Gastroesophageal sphincter (tissue), 4 donors: ENCODE measurements around the gene DUS1L. TPM values are rescaled to one million over a fixed set of nuclear protein-coding genes. Genes with fewer than 3 reads are reported as not detected.

Source experiments
- ATAC-seq: fragments of 150-250 bp; one replicate; pipeline ENCODE4 v1.9.1; 2016; ENCODE audit warnings: mild to moderate bottlenecking, moderate library complexity
- H3K27ac ChIP-seq, 4 donors: fragments of 200-600 bp; sonication (generic) in 3 of 4; 1 replicate in 3 of 4; 2 replicates in 1 of 4; pipeline ENCODE4 v1.5.1; 2016 to 2019
- H3K27me3 ChIP-seq: fragments of 200-600 bp; sonication (generic); one replicate; pipeline ENCODE4 v1.5.1; 2019
- H3K36me3 ChIP-seq, 2 donors: fragments of 200-600 bp; sonication (generic); one replicate each; pipeline ENCODE4 v1.5.1; 2019; ENCODE audit warnings: control low read depth in 1 of 2
- H3K4me1 ChIP-seq, 3 donors: fragments of 200-600 bp; sonication (generic); 1 replicate in 2 of 3; 2 replicates in 1 of 3; pipeline ENCODE4 v1.5.1; 2016 to 2019; ENCODE audit warnings: control low read depth in 2 of 3
- H3K4me3 ChIP-seq, 2 donors: fragments of 200-600 bp; sonication (generic); one replicate each; pipeline ENCODE4 v1.5.1; 2019; ENCODE audit warnings: mild to moderate bottlenecking in 1 of 2, moderate library complexity in 1 of 2
- H3K9me3 ChIP-seq, 3 donors: fragments of 200-600 bp; sonication (generic); one replicate each; pipeline ENCODE4 v1.5.1; 2017 to 2019; ENCODE audit warnings: control low read depth in 2 of 3
- EP300 ChIP-seq: sonication (generic); formaldehyde crosslinking; IDR thresholded peaks from one replicate; pipeline ENCODE4 v1.6.1; 2017; ENCODE audit warnings: antibody characterized with exemption, mild to moderate bottlenecking
- POLR2A ChIP-seq, 2 donors: fragments of 450-650 bp; IDR thresholded peaks; one replicate each; pipeline ENCODE4 v1.6.1; 2017; ENCODE audit warnings: antibody characterized with exemption in 2 of 2, mild to moderate bottlenecking in 2 of 2, moderate library complexity in 1 of 2
- POLR2AphosphoS5 ChIP-seq: sonication (generic); formaldehyde crosslinking; IDR thresholded peaks from one replicate; pipeline ENCODE4 v1.6.1; 2017; ENCODE audit warnings: antibody characterized with exemption
- WGBS, 2 donors: methylation state at CpG; one replicate each; pipeline ENCODE4 v1.1.5; 2018; ENCODE audit warnings: low coverage in 1 of 2; 5-methylcytosine and 5-hydroxymethylcytosine counted together
- total RNA-seq, 4 donors: library from RNA; depleted of rRNA; stranded (reverse); fragments of >200 nt; gene quantifications; one replicate each; pipeline ENCODE4 v1.1.0, GENCODE V29; 2016
- TF ChIP-seq, protein P1 (sequence below), 4 experiments: fragments of 200-600 bp in 2 of 4; fragments of 450-650 bp in 2 of 4; sonication (generic) in 1 of 4; IDR thresholded peaks; one replicate each; pipeline ENCODE4 v1.5.1; 2017 to 2019; ENCODE audit warnings: antibody characterized with exemption in 4 of 4, mild to moderate bottlenecking in 2 of 4, moderate library complexity in 2 of 4

The DUS1L gene
- total RNA-seq, 4 donors from 2014 or later, result 35.8 to 62.8 (median 52.9) TPM

DNA sequence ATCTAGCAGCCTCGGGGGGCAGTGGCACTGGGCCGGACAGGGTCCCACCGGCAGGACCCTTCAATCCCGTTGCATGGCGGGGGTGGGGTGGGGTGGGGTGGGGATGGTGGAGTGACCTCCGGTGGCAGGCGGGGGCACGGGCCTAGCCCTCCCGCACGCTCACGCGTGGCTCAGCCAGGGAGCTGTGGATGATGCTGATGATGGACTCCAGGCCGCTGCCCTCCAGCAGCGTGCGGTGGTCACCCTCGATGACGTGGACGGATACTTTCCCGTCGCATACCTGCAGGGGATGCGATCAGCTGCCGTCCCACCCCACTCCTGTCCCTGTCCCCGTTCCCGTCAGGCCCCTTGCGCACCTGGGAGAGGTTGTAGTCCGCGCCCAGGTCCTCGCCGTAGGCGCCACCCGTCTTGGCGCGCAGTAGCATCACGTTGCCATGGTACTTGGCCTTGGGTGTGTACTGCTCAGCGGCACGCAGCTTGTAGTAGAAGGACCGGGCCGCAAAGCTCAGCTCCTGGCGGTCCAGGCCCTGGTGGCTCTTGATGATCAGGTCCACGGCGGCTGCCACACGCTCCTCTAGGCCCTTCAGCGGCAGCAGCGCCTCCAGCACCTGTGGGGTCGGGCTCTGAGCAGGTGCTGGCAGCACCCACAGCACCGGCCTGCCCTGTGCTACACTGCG lies 13.5 kb upstream of the DUS1L start:
- WGBS, 2 donors, result 93% methylated on average over 3 of the region's 47 CpGs; no CpG with 5 or more reads in 1 of the 2 donors
- ATAC-seq, result no peak
- no peaks in the 10 kb centered on the region for H3K4me1 ChIP-seq

GRCh38 chr17:82078433-82078832 lies 12.8 kb upstream of the DUS1L start:
- no peak for TF ChIP-seq POLR2A (IDR thresholded peaks at IDR 0.05)
- TF ChIP-seq, protein P1, sequence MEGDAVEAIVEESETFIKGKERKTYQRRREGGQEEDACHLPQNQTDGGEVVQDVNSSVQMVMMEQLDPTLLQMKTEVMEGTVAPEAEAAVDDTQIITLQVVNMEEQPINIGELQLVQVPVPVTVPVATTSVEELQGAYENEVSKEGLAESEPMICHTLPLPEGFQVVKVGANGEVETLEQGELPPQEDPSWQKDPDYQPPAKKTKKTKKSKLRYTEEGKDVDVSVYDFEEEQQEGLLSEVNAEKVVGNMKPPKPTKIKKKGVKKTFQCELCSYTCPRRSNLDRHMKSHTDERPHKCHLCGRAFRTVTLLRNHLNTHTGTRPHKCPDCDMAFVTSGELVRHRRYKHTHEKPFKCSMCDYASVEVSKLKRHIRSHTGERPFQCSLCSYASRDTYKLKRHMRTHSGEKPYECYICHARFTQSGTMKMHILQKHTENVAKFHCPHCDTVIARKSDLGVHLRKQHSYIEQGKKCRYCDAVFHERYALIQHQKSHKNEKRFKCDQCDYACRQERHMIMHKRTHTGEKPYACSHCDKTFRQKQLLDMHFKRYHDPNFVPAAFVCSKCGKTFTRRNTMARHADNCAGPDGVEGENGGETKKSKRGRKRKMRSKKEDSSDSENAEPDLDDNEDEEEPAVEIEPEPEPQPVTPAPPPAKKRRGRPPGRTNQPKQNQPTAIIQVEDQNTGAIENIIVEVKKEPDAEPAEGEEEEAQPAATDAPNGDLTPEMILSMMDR (IDR thresholded peaks at IDR 0.05), result no peak
- TF ChIP-seq POLR2AphosphoS5, result no peak
- no peak for TF ChIP-seq EP300
- no peak for ATAC-seq
- Histone ChIP-seq H3K4me3 (no peak overlapping the region), H3K4me1 (no peaks in the 10 kb centered on the region), H3K9me3 (no peaks in the 10 kb centered on the region), H3K27me3 (no peaks in the 10 kb centered on the region), H3K27ac (no peak overlapping the region), H3K36me3 (peaks cover 0 to 52% of the 10 kb centered on the region in 2 donors)
- WGBS, 2 donors, result no CpG with 5 or more reads among the region's 18 CpGs

More for the DNA sequence above, 13.5 kb upstream of the DUS1L start:
- Histone ChIP-seq H3K27me3 (no peaks in the 10 kb centered on the region), H3K36me3 (peaks cover 0 to 59% of the 10 kb centered on the region in 2 donors), H3K9me3 (no peaks in the 10 kb centered on the region), H3K27ac (no peak overlapping the region), H3K4me3 (no peak overlapping the region)
- TF ChIP-seq POLR2A (IDR thresholded peaks at IDR 0.05) (no peak), EP300 (no peak), POLR2AphosphoS5 (no peak)
- TF ChIP-seq, protein P1 (IDR thresholded peaks at IDR 0.05), result no peak

DNA sequence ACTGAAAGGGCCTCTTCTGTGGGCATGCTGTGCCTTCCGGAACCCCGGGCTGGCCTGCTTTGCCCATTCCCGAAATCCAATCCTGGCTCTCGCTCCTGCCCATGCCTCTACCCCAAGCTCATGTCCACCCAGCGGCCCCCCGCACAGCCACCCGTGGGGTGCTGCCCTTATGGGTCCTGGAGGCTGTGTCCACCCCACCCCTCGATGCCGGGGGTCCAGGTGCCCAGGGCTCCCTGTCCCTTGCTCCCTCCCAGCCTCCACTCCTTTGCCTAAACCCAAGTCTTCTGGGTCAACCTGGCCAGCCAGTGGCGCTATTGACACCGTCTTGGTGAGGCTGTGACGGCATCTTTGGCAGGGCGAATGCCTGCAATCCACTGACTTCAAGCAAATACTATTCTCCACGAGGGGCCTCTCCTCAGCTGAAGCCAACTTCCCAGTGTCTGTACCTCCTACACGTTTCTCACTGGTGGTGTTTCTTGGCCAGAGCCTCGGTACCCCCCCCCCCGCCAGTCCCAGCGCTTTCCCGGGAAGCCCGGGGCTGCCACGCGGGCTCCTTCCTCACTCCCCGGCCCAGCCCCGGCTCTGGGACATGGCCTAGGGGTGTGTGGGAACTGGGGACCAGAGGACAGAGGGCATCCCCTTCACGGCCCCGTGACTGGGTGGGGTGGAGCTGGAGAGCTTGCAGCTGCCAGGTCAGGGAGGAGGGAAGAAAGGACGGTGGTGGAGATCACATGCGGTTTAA lies 12.2 kb upstream of the DUS1L start:
- no peaks in the 10 kb centered on the region for H3K9me3 ChIP-seq
- H3K4me3 ChIP-seq, result no peak overlapping the region
- no peaks in the 10 kb centered on the region for H3K27me3 ChIP-seq
- ATAC-seq, result peak; percentile 37
- TF ChIP-seq POLR2A (IDR thresholded peaks at IDR 0.05) (no peak), POLR2AphosphoS5 (no peak), EP300 (no peak)
- TF ChIP-seq, protein P1 (IDR thresholded peaks at IDR 0.05), result no peak
- no peak overlapping the region for H3K27ac ChIP-seq
- no peaks in the 10 kb centered on the region for H3K4me1 ChIP-seq
- peaks cover 0 to 46% of the 10 kb centered on the region in 2 donors for H3K36me3 ChIP-seq
- WGBS, 2 donors, result 73% methylated on average over 2 of the region's 28 CpGs; no CpG with 5 or more reads in 1 of the 2 donors

DNA sequence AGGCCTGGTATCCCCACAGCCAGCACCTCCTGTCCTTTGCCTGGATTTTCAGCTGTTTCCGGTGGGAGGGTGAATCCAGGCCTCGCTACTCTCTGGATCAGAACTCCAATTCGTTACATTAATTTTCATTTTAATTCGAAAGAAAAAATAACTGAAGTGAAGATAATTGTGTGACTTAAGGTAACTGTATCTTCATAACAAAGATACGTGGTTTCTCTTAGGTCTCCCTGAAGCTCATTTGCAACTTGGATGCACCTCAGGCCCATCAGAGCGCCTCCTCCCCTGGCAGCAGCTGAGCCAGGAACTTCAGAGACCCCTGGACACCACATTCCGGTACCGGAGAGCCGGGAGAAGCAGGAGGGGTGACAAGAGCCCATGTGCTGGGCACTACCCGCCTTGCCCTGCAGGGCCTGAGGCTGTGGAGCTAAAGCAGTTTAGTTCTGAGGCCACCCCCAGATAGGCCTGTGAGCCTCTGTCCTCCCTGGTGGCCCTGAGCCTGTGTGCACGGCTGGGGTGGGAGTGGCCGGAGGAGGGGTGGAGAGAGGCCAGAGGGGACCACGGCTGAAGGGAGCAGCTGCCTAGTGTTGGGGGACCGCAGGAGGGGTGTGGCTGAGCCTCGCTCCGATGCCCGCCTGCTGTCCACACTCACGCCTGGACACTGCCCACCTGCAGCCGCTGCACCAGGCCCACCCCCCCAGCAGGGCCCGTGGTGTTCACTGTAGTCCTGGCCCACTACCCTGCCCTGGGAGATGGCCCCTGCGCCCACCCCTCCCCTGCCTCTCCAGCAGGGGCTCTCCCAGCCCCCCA lies 11.4 kb upstream of the DUS1L start:
- H3K27ac ChIP-seq, result no peak overlapping the region
- 33 to 85% methylated on average over 2 to 5 of the region's 21 CpGs for WGBS, 2 donors

More for the DNA sequence above, 11.4 kb upstream of the DUS1L start:
- TF ChIP-seq POLR2AphosphoS5 (no peak), POLR2A (IDR thresholded peaks at IDR 0.05) (no peak), EP300 (no peak)
- TF ChIP-seq, protein P1 (IDR thresholded peaks at IDR 0.05), result no peak
- ATAC-seq, result no peak
- H3K4me3 ChIP-seq, result no peak overlapping the region
- peaks cover 0 to 38% of the 10 kb centered on the region in 2 donors for H3K36me3 ChIP-seq
- H3K27me3 ChIP-seq, result no peaks in the 10 kb centered on the region
- H3K4me1 ChIP-seq, result no peaks in the 10 kb centered on the region
- H3K9me3 ChIP-seq, result no peaks in the 10 kb centered on the region
